ENCODE results near the gene CHCHD3.

CHCHD3 gene

DNA sequence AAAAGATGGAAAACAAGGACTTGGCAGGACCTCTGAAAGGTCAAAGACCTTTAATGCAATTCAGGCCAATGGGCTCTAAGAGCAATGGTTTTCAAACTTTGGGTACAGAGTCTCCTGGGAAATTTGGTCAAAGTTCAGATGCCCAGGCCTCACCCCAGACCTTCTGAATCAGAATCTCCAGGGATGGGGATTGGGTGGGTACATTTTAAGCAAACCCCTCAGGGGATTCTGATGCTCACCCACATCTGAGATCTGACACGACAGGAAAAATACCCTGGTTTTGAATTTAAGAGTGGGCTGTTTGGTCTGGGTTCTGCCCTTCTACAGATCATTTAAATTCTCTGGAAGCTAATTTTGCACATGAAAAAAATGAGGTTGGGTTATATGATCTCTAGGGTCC is 290.9 kb downstream of the CHCHD3 start:
- Histone ChIP-seq H3K4me1 (ENCODE audit: control insufficient read depth, insufficient read depth, low read length) (no peaks in the 10 kb centered on the region), H3K4me3 (ENCODE audit: low read length) (no peak overlapping the region), H3K36me3 (ENCODE audit: control insufficient read depth, insufficient read depth, low read length) (peaks cover under 1% of the 10 kb centered on the region), H3K9ac (ENCODE audit: low read length) (no peak overlapping the region), H3K27me3 (ENCODE audit: control insufficient read depth, insufficient read depth, low read length) (no peaks in the 10 kb centered on the region), H3K27ac (ENCODE audit: low read depth, low read length) (no peak overlapping the region)

DNA sequence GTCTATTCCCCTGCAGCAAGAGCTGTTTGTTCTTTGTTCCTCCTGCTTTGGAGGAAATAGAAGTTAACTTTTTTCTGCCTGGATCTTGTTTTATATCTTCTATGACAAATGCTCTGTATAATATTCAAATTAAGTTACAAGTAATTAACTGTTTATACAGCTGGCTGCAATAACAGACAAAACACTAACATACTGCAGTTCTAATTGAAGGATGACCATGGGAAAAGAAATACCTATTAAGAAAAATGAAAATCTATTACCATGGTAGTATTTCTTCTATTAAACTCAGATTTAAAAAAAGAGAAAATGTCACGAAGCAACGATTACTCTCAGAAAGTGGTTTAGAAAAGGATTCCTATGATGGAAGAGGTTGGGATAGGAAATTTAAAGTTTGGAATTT is 291.8 kb downstream of the CHCHD3 start:
- Histone ChIP-seq H3K27me3 (ENCODE audit: control insufficient read depth, insufficient read depth, low read length) (no peaks in the 10 kb centered on the region), H3K27ac (ENCODE audit: low read depth, low read length) (no peak overlapping the region), H3K4me1 (ENCODE audit: control insufficient read depth, insufficient read depth, low read length) (no peaks in the 10 kb centered on the region), H3K4me3 (ENCODE audit: low read length) (no peak overlapping the region), H3K36me3 (ENCODE audit: control insufficient read depth, insufficient read depth, low read length) (peaks cover 4% of the 10 kb centered on the region), H3K9ac (ENCODE audit: low read length) (no peak overlapping the region)

DNA sequence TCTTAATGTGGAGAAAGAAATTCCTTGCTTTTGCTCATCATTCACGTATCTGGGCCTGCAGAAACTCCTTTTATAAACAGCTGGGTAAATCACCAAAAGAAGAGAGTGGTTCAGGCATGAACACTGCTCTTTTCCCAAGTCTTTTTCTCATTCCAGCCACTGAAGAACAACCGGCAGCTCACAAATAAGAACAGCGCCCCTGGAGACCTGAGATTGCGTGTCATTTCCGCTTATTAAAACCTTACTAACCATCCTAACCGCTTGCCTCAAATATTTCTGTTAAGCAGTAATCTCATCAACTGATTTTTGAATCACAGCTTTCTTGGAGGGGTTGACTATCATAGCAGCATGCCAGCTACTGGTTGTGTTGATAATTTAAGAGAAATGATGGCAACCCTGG is 292.6 kb downstream of the CHCHD3 start:
- H3K9ac ChIP-seq (ENCODE audit: low read length), result no peak overlapping the region
- H3K4me1 ChIP-seq (ENCODE audit: control insufficient read depth, insufficient read depth, low read length), result no peaks in the 10 kb centered on the region
- peaks cover 4% of the 10 kb centered on the region for H3K36me3 ChIP-seq (ENCODE audit: control insufficient read depth, insufficient read depth, low read length)
- H3K27me3 ChIP-seq (ENCODE audit: control insufficient read depth, insufficient read depth, low read length), result no peaks in the 10 kb centered on the region
- no peak overlapping the region for H3K4me3 ChIP-seq (ENCODE audit: low read length)
- no peak overlapping the region for H3K27ac ChIP-seq (ENCODE audit: low read depth, low read length)

DNA sequence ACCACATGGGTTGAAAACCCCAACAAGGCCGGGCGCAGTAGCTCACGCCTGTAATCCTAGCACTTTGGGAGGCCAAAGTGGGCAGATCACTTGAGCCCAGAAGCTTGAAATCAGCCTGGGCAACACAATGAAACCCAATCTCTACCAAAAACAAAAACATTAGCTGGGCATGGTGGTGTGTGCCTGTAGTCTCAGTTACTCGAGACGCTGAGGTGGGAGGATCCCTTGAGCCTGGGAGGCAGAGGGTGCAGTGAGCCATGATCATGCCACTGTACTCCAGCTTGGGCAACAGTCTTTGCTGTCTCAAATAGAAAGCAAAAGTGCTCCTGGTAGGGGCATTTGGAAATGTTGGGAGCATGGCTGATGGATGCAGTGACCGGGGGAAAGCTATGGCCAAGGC is 296.0 kb downstream of the CHCHD3 start:
- Histone ChIP-seq H3K9ac (ENCODE audit: low read length) (no peak overlapping the region), H3K27ac (ENCODE audit: low read depth, low read length) (no peak overlapping the region), H3K4me1 (ENCODE audit: control insufficient read depth, insufficient read depth, low read length) (no peaks in the 10 kb centered on the region), H3K36me3 (ENCODE audit: control insufficient read depth, insufficient read depth, low read length) (peaks cover 4% of the 10 kb centered on the region), H3K27me3 (ENCODE audit: control insufficient read depth, insufficient read depth, low read length) (no peaks in the 10 kb centered on the region), H3K4me3 (ENCODE audit: low read length) (no peak overlapping the region)

- Histone ChIP-seq H3K27ac (ENCODE audit: low read depth, low read length) (no peak overlapping the region), H3K4me1 (ENCODE audit: control insufficient read depth, insufficient read depth, low read length) (no peaks in the 10 kb centered on the region), H3K9ac (ENCODE audit: low read length) (no peak overlapping the region), H3K36me3 (ENCODE audit: control insufficient read depth, insufficient read depth, low read length) (peaks cover 4% of the 10 kb centered on the region), H3K4me3 (ENCODE audit: low read length) (no peak overlapping the region), H3K27me3 (ENCODE audit: control insufficient read depth, insufficient read depth, low read length) (no peaks in the 10 kb centered on the region)
These were observed 297.5 kb downstream of the CHCHD3 start for GRCh38 chr7:132784406-132784805.

- H3K27ac ChIP-seq (ENCODE audit: low read depth, low read length), result no peak overlapping the region
- H3K4me3 ChIP-seq (ENCODE audit: low read length), result no peak overlapping the region
- H3K36me3 ChIP-seq (ENCODE audit: control insufficient read depth, insufficient read depth, low read length), result peaks cover 4% of the 10 kb centered on the region
- H3K4me1 ChIP-seq (ENCODE audit: control insufficient read depth, insufficient read depth, low read length), result no peaks in the 10 kb centered on the region
- no peaks in the 10 kb centered on the region for H3K27me3 ChIP-seq (ENCODE audit: control insufficient read depth, insufficient read depth, low read length)
- H3K9ac ChIP-seq (ENCODE audit: low read length), result no peak overlapping the region
These were observed 298.1 kb downstream of the CHCHD3 start for GRCh38 chr7:132783824-132784223.

GRCh38 chr7:132782777-132783640 is 298.9 kb downstream of the CHCHD3 start:
- Histone ChIP-seq H3K27me3 (ENCODE audit: control insufficient read depth, insufficient read depth, low read length) (no peaks in the 10 kb centered on the region), H3K36me3 (ENCODE audit: control insufficient read depth, insufficient read depth, low read length) (peaks cover 4% of the 10 kb centered on the region), H3K4me1 (ENCODE audit: control insufficient read depth, insufficient read depth, low read length) (no peaks in the 10 kb centered on the region)

DNA sequence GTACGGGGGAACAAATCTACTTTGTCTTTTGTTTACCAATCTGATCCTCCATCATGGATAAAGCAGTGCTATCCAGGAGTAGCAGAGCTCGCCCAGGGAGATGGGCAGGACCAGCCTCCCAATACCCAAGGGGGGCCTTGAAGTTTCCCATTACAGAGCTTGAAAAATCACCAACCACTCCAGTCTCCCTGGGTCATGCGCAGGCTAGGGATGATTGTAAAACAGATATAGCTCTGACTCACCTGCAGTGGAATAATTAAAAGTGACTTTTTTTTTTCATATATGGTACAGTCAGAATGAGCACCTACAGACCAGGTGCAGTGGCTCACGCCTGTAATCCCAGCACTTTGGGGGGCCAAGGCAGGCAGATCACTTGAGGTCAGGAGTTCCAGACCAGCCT is 301.1 kb downstream of the CHCHD3 start:
- no peak overlapping the region for H3K4me3 ChIP-seq (ENCODE audit: low read length)
- H3K9ac ChIP-seq (ENCODE audit: low read length), result no peak overlapping the region
- no peak overlapping the region for H3K27ac ChIP-seq (ENCODE audit: low read depth, low read length)
- H3K27me3 ChIP-seq (ENCODE audit: control insufficient read depth, insufficient read depth, low read length), result no peaks in the 10 kb centered on the region
- peaks cover 2% of the 10 kb centered on the region for H3K36me3 ChIP-seq (ENCODE audit: control insufficient read depth, insufficient read depth, low read length)
- H3K4me1 ChIP-seq (ENCODE audit: control insufficient read depth, insufficient read depth, low read length), result no peaks in the 10 kb centered on the region

More at GRCh38 chr7:132782777-132783640, 298.9 kb downstream of the CHCHD3 start:
- H3K27ac ChIP-seq (ENCODE audit: low read depth, low read length), result no peak overlapping the region
- no peak overlapping the region for H3K9ac ChIP-seq (ENCODE audit: low read length)
- H3K4me3 ChIP-seq (ENCODE audit: low read length), result no peak overlapping the region

DNA sequence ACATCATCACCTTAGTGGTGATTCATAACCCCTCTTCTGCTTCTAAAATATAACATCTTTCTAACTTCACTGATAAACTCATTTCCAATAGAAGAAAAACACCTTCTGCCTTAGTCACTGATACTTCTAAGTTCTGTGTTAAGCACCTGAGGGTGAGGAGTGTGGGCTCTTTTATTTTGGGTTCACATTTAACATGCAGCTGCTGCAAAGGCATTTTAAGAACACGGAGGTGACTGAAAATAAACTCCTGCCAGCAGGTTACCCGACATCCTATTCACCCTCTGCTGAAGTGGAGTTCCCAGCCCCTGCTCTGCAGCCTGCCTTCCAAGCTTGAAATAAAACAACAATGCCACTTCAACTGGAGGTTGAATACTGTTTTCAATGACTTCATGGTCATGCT is 302.7 kb downstream of the CHCHD3 start:
- H3K4me3 ChIP-seq (ENCODE audit: low read length), result no peak overlapping the region

GRCh38 chr7:132778761-132779160 is 303.1 kb downstream of the CHCHD3 start:
- H3K4me3 ChIP-seq (ENCODE audit: low read length), result no peak overlapping the region
- H3K27me3 ChIP-seq (ENCODE audit: control insufficient read depth, insufficient read depth, low read length), result no peaks in the 10 kb centered on the region
- no peak overlapping the region for H3K27ac ChIP-seq (ENCODE audit: low read depth, low read length)
- no peak overlapping the region for H3K9ac ChIP-seq (ENCODE audit: low read length)
- H3K4me1 ChIP-seq (ENCODE audit: control insufficient read depth, insufficient read depth, low read length), result no peaks in the 10 kb centered on the region
- no peaks in the 10 kb centered on the region for H3K36me3 ChIP-seq (ENCODE audit: control insufficient read depth, insufficient read depth, low read length)

More for the DNA sequence above, 302.7 kb downstream of the CHCHD3 start:
- H3K36me3 ChIP-seq (ENCODE audit: control insufficient read depth, insufficient read depth, low read length), result no peaks in the 10 kb centered on the region
- H3K27ac ChIP-seq (ENCODE audit: low read depth, low read length), result no peak overlapping the region
- H3K9ac ChIP-seq (ENCODE audit: low read length), result no peak overlapping the region
- H3K27me3 ChIP-seq (ENCODE audit: control insufficient read depth, insufficient read depth, low read length), result no peaks in the 10 kb centered on the region
- no peaks in the 10 kb centered on the region for H3K4me1 ChIP-seq (ENCODE audit: control insufficient read depth, insufficient read depth, low read length)

- Histone ChIP-seq H3K36me3 (ENCODE audit: control insufficient read depth, insufficient read depth, low read length) (no peaks in the 10 kb centered on the region), H3K4me3 (ENCODE audit: low read length) (no peak overlapping the region)
These were observed 303.9 kb downstream of the CHCHD3 start for GRCh38 chr7:132777956-132778355.

GRCh38 chr7:132777414-132777813 is 304.5 kb downstream of the CHCHD3 start:
- no peaks in the 10 kb centered on the region for H3K36me3 ChIP-seq (ENCODE audit: control insufficient read depth, insufficient read depth, low read length)
- no peak overlapping the region for H3K27ac ChIP-seq (ENCODE audit: low read depth, low read length)
- H3K4me3 ChIP-seq (ENCODE audit: low read length), result no peak overlapping the region
- no peak overlapping the region for H3K9ac ChIP-seq (ENCODE audit: low read length)
- no peaks in the 10 kb centered on the region for H3K4me1 ChIP-seq (ENCODE audit: control insufficient read depth, insufficient read depth, low read length)
- no peaks in the 10 kb centered on the region for H3K27me3 ChIP-seq (ENCODE audit: control insufficient read depth, insufficient read depth, low read length)

More at GRCh38 chr7:132777956-132778355, 303.9 kb downstream of the CHCHD3 start:
- Histone ChIP-seq H3K9ac (ENCODE audit: low read length) (no peak overlapping the region), H3K27ac (ENCODE audit: low read depth, low read length) (no peak overlapping the region), H3K27me3 (ENCODE audit: control insufficient read depth, insufficient read depth, low read length) (no peaks in the 10 kb centered on the region), H3K4me1 (ENCODE audit: control insufficient read depth, insufficient read depth, low read length) (no peaks in the 10 kb centered on the region)

- Histone ChIP-seq H3K27ac (ENCODE audit: low read depth, low read length) (no peak overlapping the region), H3K4me1 (ENCODE audit: control insufficient read depth, insufficient read depth, low read length) (no peaks in the 10 kb centered on the region), H3K9ac (ENCODE audit: low read length) (no peak overlapping the region), H3K4me3 (ENCODE audit: low read length) (no peak overlapping the region), H3K36me3 (ENCODE audit: control insufficient read depth, insufficient read depth, low read length) (no peaks in the 10 kb centered on the region), H3K27me3 (ENCODE audit: control insufficient read depth, insufficient read depth, low read length) (no peaks in the 10 kb centered on the region)
These were observed 305.8 kb downstream of the CHCHD3 start for GRCh38 chr7:132776048-132776620.

Measured in rectal smooth muscle tissue (tissue), 1 donor.